Fibroblast of lung (primary cell): ENCODE measurements around the gene MTG2. TPM values are rescaled to one million over a fixed set of nuclear protein-coding genes. Genes with fewer than 3 reads are reported as not detected.
A peak's percentile ranks its signal among the peaks of the same experiment; 100 is the strongest.

Experiments
- DNase-seq, 2 donors: peaks; one replicate each; pipeline versions ENCODE4 v3.0.0 to v3.0.0-alpha.2; 2010; ENCODE audit warnings: low read depth in 2 of 2
- H2AFZ ChIP-seq: 2 replicates; pipeline ENCODE4 v1.5.1; 2012; ENCODE audit warnings: low read length, control low read depth, inconsistent platforms
- H3K27ac ChIP-seq: 2 replicates; pipeline ENCODE4 v1.5.1; 2011; ENCODE audit warnings: low read length, control low read depth; ENCODE audit not compliant: insufficient read depth
- H3K27me3 ChIP-seq: 2 replicates; pipeline ENCODE4 v1.5.1; 2011; ENCODE audit warnings: mild to moderate bottlenecking, low read length; ENCODE audit not compliant: control insufficient read depth, insufficient read depth
- H3K36me3 ChIP-seq: 2 replicates; pipeline ENCODE4 v1.5.1; 2011; ENCODE audit warnings: low read length; ENCODE audit not compliant: control insufficient read depth, insufficient read depth
- H3K4me1 ChIP-seq: 2 replicates; pipeline ENCODE4 v1.5.1; 2011; ENCODE audit warnings: low read length; ENCODE audit not compliant: control insufficient read depth, insufficient read depth; ENCODE audit errors: extremely low read depth
- H3K4me2 ChIP-seq: 2 replicates; pipeline ENCODE4 v1.5.1; 2011; ENCODE audit warnings: low read length, control low read depth; ENCODE audit not compliant: insufficient read depth; ENCODE audit errors: extremely low read depth
- H3K4me3 ChIP-seq, 4 experiments: fragments of 200-600 bp in 1 of 4; sonication (generic) in 1 of 4; replicated peaks in 1 of 4; 2 replicates each; pipeline ENCODE4 v1.5.1; 2011 to 2016; ENCODE audit warnings: low read length in 4 of 4, low read depth in 3 of 4, mild to moderate bottlenecking in 3 of 4, control low read depth in 2 of 4, inconsistent platforms in 1 of 4, mixed read lengths in 1 of 4; ENCODE audit not compliant: insufficient read depth in 1 of 4; ENCODE audit errors: control extremely low read depth in 1 of 4
- H3K79me2 ChIP-seq: 2 replicates; pipeline ENCODE4 v1.5.1; 2012; ENCODE audit warnings: mild to moderate bottlenecking, low read length, inconsistent platforms; ENCODE audit not compliant: control insufficient read depth, insufficient read depth
- H3K9ac ChIP-seq: 2 replicates; pipeline ENCODE4 v1.5.1; 2011; ENCODE audit warnings: mild to moderate bottlenecking, low read length, control low read depth; ENCODE audit not compliant: insufficient read depth
- H3K9me3 ChIP-seq: 2 replicates; pipeline ENCODE4 v1.5.1; 2012; ENCODE audit warnings: low read depth, low read length; ENCODE audit not compliant: control insufficient read depth, insufficient read depth
- H4K20me1 ChIP-seq: 2 replicates; pipeline ENCODE4 v1.5.1; 2011; ENCODE audit warnings: low read length; ENCODE audit not compliant: control insufficient read depth, insufficient read depth; ENCODE audit errors: extremely low read depth
- CTCF ChIP-seq, 2 donors: IDR thresholded peaks in 1 of 2; conservative IDR thresholded peaks in 1 of 2; 1 replicate in 1 of 2; 2 replicates in 1 of 2; pipeline ENCODE4 v1.5.1; 2011 to 2012; ENCODE audit warnings: low read length in 2 of 2, control low read depth in 1 of 2, inconsistent platforms in 1 of 2, low read depth in 1 of 2, mild to moderate bottlenecking in 1 of 2
- EZH2 ChIP-seq: IDR thresholded peaks from 2 replicates; pipeline ENCODE4 v1.5.1; 2012; ENCODE audit warnings: low read length, control low read depth, mild to moderate bottlenecking; ENCODE audit errors: missing control alignments
- polyA plus RNA-seq, 2 donors: library from polyadenylated mRNA; depleted of rRNA in 1 of 2; stranded (reverse) in 1 of 2; unstranded in 1 of 2; fragments of >200 nt; gene quantifications; 2 replicates each; pipeline ENCODE4 v1.2.1, GENCODE V29; 2011 to 2012; ENCODE audit warnings: missing spikeins in 1 of 2
- total RNA-seq: library from RNA; depleted of rRNA; stranded (reverse); fragments of >200 nt; gene quantifications from 2 replicates; pipeline ENCODE4 v1.2.1, GENCODE V29; 2014

MTG2 gene
- total and polyA plus RNA-seq, 2 donors (not counting 1 experiment from before 2014, with no cell fraction given), result 16.5 to 17.5 TPM

- H3K4me1 ChIP-seq, result peaks cover 2% of the 10 kb centered on the region
- no peak overlapping the region for H2AFZ ChIP-seq
- H3K27me3 ChIP-seq, result no peaks in the 10 kb centered on the region
- no peak overlapping the region for H3K27ac ChIP-seq
- peaks cover 5% of the 10 kb centered on the region for H3K36me3 ChIP-seq
- TF ChIP-seq EZH2 (no peak), CTCF (conservative IDR thresholded peaks at IDR 0.05 in 1 of 2, IDR thresholded peaks at IDR 0.05 in 1 of 2; ENCODE audit: low read depth in 1 of 2, low read length in 2 of 2) (no peak)
- peaks cover 10% of the 10 kb centered on the region for H3K79me2 ChIP-seq
- DNase-seq, result no peak
- no peak overlapping the region for H3K4me3 ChIP-seq
- H3K9me3 ChIP-seq, result no peaks in the 10 kb centered on the region
- H3K9ac ChIP-seq, result no peak overlapping the region
- H4K20me1 ChIP-seq, result no peaks in the 10 kb centered on the region
- H3K4me2 ChIP-seq, result no peak overlapping the region
Observed at GRCh38 chr20:62179162-62179504, 3.7 kb upstream of the MTG2 start.

- Histone ChIP-seq H3K4me1 (peaks cover 2% of the 10 kb centered on the region), H4K20me1 (no peaks in the 10 kb centered on the region), H3K9me3 (no peaks in the 10 kb centered on the region), H3K4me2 (peak overlapping the region; percentile 82), H3K27me3 (no peaks in the 10 kb centered on the region), H3K4me3 (peak overlapping the region; percentile 77 to 94 (median 89)), H3K9ac (peak overlapping the region; percentile 99), H3K79me2 (peaks cover 24% of the 10 kb centered on the region), H2AFZ (no peak overlapping the region), H3K36me3 (peaks cover 2% of the 10 kb centered on the region), H3K27ac (peak overlapping the region; percentile 98)
- DNase-seq, result no peak
- TF ChIP-seq CTCF (conservative IDR thresholded peaks at IDR 0.05 in 1 of 2, IDR thresholded peaks at IDR 0.05 in 1 of 2; ENCODE audit: low read depth in 1 of 2, low read length in 2 of 2) (no peak), EZH2 (no peak)
Observed at GRCh38 chr20:62181808-62182207, 1.0 kb upstream of the MTG2 start.

DNA sequence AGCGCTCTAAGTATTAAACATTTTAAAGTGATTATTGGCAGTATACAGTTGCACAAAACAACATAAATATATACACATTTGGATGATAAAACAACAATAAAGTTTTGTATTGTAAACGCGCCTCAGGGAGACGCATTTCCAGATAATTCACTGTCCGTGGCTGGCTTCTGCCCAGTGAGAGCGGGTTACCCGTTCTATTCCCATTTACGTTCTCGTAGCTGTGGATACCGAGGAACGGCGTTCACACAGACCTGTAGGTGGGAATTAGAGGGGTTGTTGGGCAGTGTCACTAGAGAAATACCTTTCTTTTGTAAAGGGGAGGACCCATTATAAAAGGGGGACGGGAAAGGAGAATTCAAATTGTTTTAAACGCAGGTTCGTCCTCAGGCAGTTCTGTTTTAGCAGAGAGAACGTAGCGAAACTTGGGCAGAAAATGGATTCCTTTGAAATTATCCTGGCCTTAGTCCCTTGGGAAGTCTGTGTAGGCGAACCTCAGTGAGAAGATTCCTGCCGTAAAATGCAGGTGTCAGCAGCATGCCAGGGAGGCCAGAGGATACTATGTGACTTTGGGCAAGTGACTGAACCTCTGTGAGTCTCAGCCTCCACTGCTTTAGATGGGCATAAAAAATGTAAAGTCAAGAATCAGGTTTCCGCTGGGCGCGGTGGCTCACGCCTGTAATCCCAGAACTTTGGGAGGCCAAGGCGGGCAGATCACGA is 756 bp downstream of the MTG2 start:
- H2AFZ ChIP-seq, result peak overlapping the region; percentile 19
- peaks cover 2% of the 10 kb centered on the region for H3K4me1 ChIP-seq
- H3K27me3 ChIP-seq, result no peaks in the 10 kb centered on the region
- peak overlapping the region; percentile 99 for H3K9ac ChIP-seq
- DNase-seq, result peak in 1 of 2 donors; percentile 21
- H3K9me3 ChIP-seq, result no peaks in the 10 kb centered on the region
- peaks cover 35% of the 10 kb centered on the region for H3K79me2 ChIP-seq
- TF ChIP-seq EZH2 (no peak), CTCF (conservative IDR thresholded peaks at IDR 0.05 in 1 of 2, IDR thresholded peaks at IDR 0.05 in 1 of 2; ENCODE audit: low read depth in 1 of 2, low read length in 2 of 2) (no peak)
- peak overlapping the region; percentile 98 for H3K27ac ChIP-seq
- H3K36me3 ChIP-seq, result peaks cover 2% of the 10 kb centered on the region
- peak overlapping the region; percentile 96 for H3K4me2 ChIP-seq
- H3K4me3 ChIP-seq, result peak overlapping the region; percentile 87 to 98 (median 92)
- no peaks in the 10 kb centered on the region for H4K20me1 ChIP-seq
